HepG2 (cell line): ENCODE results near the gene SEC14L1. TPM values are rescaled to one million over a fixed set of nuclear protein-coding genes. Genes with fewer than 3 reads are reported as not detected.

Source experiments
- ATAC-seq: fragments of 200-7000 bp; cut with Tn5 transposase; 3 replicates; pipeline ENCODE4 v1.9.1; 2020; ENCODE audit warnings: mild to moderate bottlenecking, moderate library complexity
- BruUV-seq: library from RNA; stranded (reverse); fragments of 400-500 nt; replicated peaks from 2 replicates; lab custom pipeline; 2021; lab: Mats Ljungman, UMichigan
- CTCF ChIA-PET: fragments of 300-600 bp; formaldehyde crosslinking; extraction: SDS; loops from one replicate; lab custom pipeline; 2021; ENCODE audit warnings: low total read pairs, inconsistent platforms, low intra/inter-chr PET ratio; lab: Yijun Ruan, JAX
- POLR2A ChIA-PET: fragments of 350-600 bp; sonication (Branson Sonifier 250); formaldehyde crosslinking; loops from one replicate; lab custom pipeline; 2020; ENCODE audit warnings: antibody characterized with exemption, inconsistent platforms; lab: Yijun Ruan, JAX
- DNase-seq: peaks from one replicate; pipeline ENCODE4 v3.0.0-alpha.2; 2015; ENCODE audit warnings: low spot score
- FAIRE-seq: peaks from 3 replicates; lab custom pipeline; 2011; peaks lifted over from hg19 to GRCh38; lab: Jason Lieb, UNC
- H2AFZ ChIP-seq: one replicate; pipeline ENCODE4 v1.6.1; 2011; ENCODE audit warnings: low read length, inconsistent platforms
- H3K27ac ChIP-seq: fragments of 300-600 bp; 3 replicates; pipeline ENCODE4 v1.8.0; 2011; ENCODE audit warnings: mixed run types, mild to moderate bottlenecking, mixed read lengths, low read length, inconsistent platforms; ENCODE audit not compliant: insufficient read depth; ENCODE audit errors: extremely low read length
- H3K27me3 ChIP-seq, 2 experiments: fragments of 200-600 bp in 1 of 2; 2 replicates in 1 of 2; 3 replicates in 1 of 2; pipeline versions ENCODE4 v1.6.0 to v1.8.0; 2011; ENCODE audit warnings: low read length in 2 of 2, mild to moderate bottlenecking in 2 of 2, moderate library complexity in 2 of 2, inconsistent platforms in 1 of 2; ENCODE audit not compliant: insufficient read depth in 2 of 2, control insufficient read depth in 1 of 2
- H3K36me3 ChIP-seq, 2 experiments: fragments of 200-600 bp in 1 of 2; replicated peaks in 1 of 2; 2 replicates in 1 of 2; 3 replicates in 1 of 2; pipeline versions ENCODE4 v1.5.1 to v1.8.0; 2011; ENCODE audit warnings: low read length in 2 of 2, inconsistent platforms in 1 of 2; ENCODE audit not compliant: insufficient read depth in 2 of 2, control insufficient read depth in 1 of 2
- H3K4me1 ChIP-seq: 2 replicates; pipeline ENCODE4 v1.5.1; 2012; ENCODE audit warnings: low read length, inconsistent platforms; ENCODE audit not compliant: insufficient read depth
- H3K4me2 ChIP-seq: 2 replicates; pipeline ENCODE4 v1.6.0; 2011; ENCODE audit warnings: low read depth, low read length, inconsistent platforms
- H3K4me3 ChIP-seq, 3 experiments: fragments of 200-600 bp in 1 of 3; sonication (generic), shearing (Covaris generic) in 1 of 3; replicated peaks in 1 of 3; 2 replicates each; pipeline ENCODE4 v1.5.1; 2011 to 2016; ENCODE audit warnings: low read length in 3 of 3, inconsistent platforms in 2 of 3, low read depth in 2 of 3, mild to moderate bottlenecking in 2 of 3, control low read depth in 1 of 3, mixed read lengths in 1 of 3; ENCODE audit not compliant: insufficient read depth in 1 of 3
- H3K79me2 ChIP-seq: one replicate; pipeline ENCODE4 v1.6.1; 2011; ENCODE audit warnings: low read length, inconsistent platforms; ENCODE audit not compliant: insufficient read depth
- H3K9ac ChIP-seq: 2 replicates; pipeline ENCODE4 v1.6.0; 2011; ENCODE audit warnings: mild to moderate bottlenecking, low read depth, low read length, inconsistent platforms; ENCODE audit not compliant: insufficient read depth
- H3K9me3 ChIP-seq: 2 replicates; pipeline ENCODE4 v1.5.1; 2012; ENCODE audit warnings: mild to moderate bottlenecking, low read length
- H4K20me1 ChIP-seq: 2 replicates; pipeline ENCODE4 v1.6.0; 2011; ENCODE audit warnings: inconsistent platforms, mild to moderate bottlenecking, low read length, moderate library complexity; ENCODE audit not compliant: insufficient read depth
- CEBPB ChIP-seq: IDR thresholded peaks from 2 replicates; pipeline ENCODE4 v1.6.1; 2011; ENCODE audit warnings: low read depth, low read length, improper control_type of control experiment, borderline replicate concordance
- DNMT1 ChIP-seq: sonication (generic); formaldehyde crosslinking; IDR thresholded peaks from 2 replicates; pipeline ENCODE4 v1.5.1; 2020; ENCODE audit warnings: mild to moderate bottlenecking, missing genetic modification reagents
- ELF1 ChIP-seq: sonication (generic); formaldehyde crosslinking; IDR thresholded peaks from 2 replicates; pipeline ENCODE4 v1.4.0; 2020; ENCODE audit warnings: missing genetic modification reagents
- EZH2 ChIP-seq: conservative IDR thresholded peaks from 2 replicates; pipeline ENCODE4 v1.6.1; 2012; ENCODE audit warnings: mild to moderate bottlenecking, low read depth, low read length, moderate library complexity
- MLXIP ChIP-seq: sonication (generic); formaldehyde crosslinking; IDR thresholded peaks from 2 replicates; pipeline ENCODE4 v1.9.0; 2021; ENCODE audit warnings: missing genetic modification reagents, borderline replicate concordance
- REPIN1 ChIP-seq: sonication (generic); formaldehyde crosslinking; IDR thresholded peaks from 2 replicates; pipeline ENCODE4 v1.8.0; 2022; ENCODE audit warnings: missing genetic modification reagents, low read depth, mild to moderate bottlenecking, borderline replicate concordance
- ZNF724P ChIP-seq: sonication (generic); formaldehyde crosslinking; IDR thresholded peaks from 2 replicates; pipeline ENCODE4 v1.8.0; 2022; ENCODE audit warnings: missing genetic modification reagents, borderline replicate concordance
- ZNF75D ChIP-seq: sonication (generic); formaldehyde crosslinking; IDR thresholded peaks from 2 replicates; pipeline ENCODE4 v1.8.1; 2023; ENCODE audit warnings: missing genetic modification reagents, mild to moderate bottlenecking, borderline replicate concordance
- ZNF761 ChIP-seq: sonication (generic); formaldehyde crosslinking; conservative IDR thresholded peaks from 2 replicates; pipeline ENCODE4 v1.4.0; 2020; ENCODE audit warnings: mild to moderate bottlenecking, missing genetic modification reagents
- WGBS: methylation state at CpG from one replicate; pipeline ENCODE4 v1.1.6; 2017; ENCODE audit warnings: low lambda C conversion rate; 5-methylcytosine and 5-hydroxymethylcytosine counted together
- in situ Hi-C: cut with HindIII; loops from 2 replicates; pipeline ENCODE4 v1.10.0; 2017; ENCODE audit warnings: low pct_unique_long_range_greater_than_20kb; ENCODE audit not compliant: extremely low pct_ligation_motif_present
- intact Hi-C: fragments of 100-400 bp; cut with micrococcal nuclease; formaldehyde crosslinking; loops from one replicate; pipeline ENCODE4 v1.10.0; 2022; ENCODE audit not compliant: unreplicated experiment
- polyA plus RNA-seq, 8 experiments: library from polyadenylated mRNA; depleted of rRNA in 3 of 8; stranded (reverse) in 7 of 8; unstranded in 1 of 8; fragments of >200 nt; fragmentation: Illumina TruSeq in 4 of 8; extraction: Trizol in 4 of 8; gene quantifications; 2 replicates each; pipeline versions ENCODE4 v1.2.1 to v1.2.3, GENCODE V29; 2011 to 2016; ENCODE audit warnings: low read depth in 4 of 8, missing spikeins in 1 of 8, mixed read lengths in 1 of 8; ENCODE audit not compliant: insufficient read depth in 1 of 8
- total RNA-seq, 5 experiments: library from RNA; depleted of rRNA; stranded (reverse); fragments of >200 nt; fragmentation: Illumina TruSeq; extraction: Trizol; gene quantifications; 2 replicates each; pipeline ENCODE4 v1.2.3, GENCODE V29; 2016; ENCODE audit warnings: low read depth in 1 of 5
- TF ChIP-seq, protein P1 (sequence below): sonication (generic); formaldehyde crosslinking; IDR thresholded peaks from 2 replicates; pipeline ENCODE4 v1.4.0; 2020; ENCODE audit warnings: missing genetic modification reagents
- TF ChIP-seq, protein P2 (sequence below): sonication (generic); formaldehyde crosslinking; IDR thresholded peaks from 2 replicates; pipeline ENCODE4 v1.5.0; 2020; ENCODE audit warnings: missing genetic modification reagents

Gene SEC14L1
- total and polyA plus RNA-seq, 2 of the 13 experiments (the other 11 are each of a cell fraction or from before 2014, with no cell fraction given): 26.3 to 43.9 TPM

- TF ChIP-seq CEBPB: no peak
- TF ChIP-seq, protein P1, sequence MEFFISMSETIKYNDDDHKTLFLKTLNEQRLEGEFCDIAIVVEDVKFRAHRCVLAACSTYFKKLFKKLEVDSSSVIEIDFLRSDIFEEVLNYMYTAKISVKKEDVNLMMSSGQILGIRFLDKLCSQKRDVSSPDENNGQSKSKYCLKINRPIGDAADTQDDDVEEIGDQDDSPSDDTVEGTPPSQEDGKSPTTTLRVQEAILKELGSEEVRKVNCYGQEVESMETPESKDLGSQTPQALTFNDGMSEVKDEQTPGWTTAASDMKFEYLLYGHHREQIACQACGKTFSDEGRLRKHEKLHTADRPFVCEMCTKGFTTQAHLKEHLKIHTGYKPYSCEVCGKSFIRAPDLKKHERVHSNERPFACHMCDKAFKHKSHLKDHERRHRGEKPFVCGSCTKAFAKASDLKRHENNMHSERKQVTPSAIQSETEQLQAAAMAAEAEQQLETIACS (CRISPR knock-in tag): no peak
- no peak for TF ChIP-seq EZH2
- no peak for TF ChIP-seq DNMT1 (CRISPR knock-in tag)
- TF ChIP-seq MLXIP: no peak
- TF ChIP-seq, all 625 proteins: peak for 0
Measured at GRCh38 chr17:77231076-77231871, 90.5 kb downstream of the SEC14L1 start (continued).

DNA sequence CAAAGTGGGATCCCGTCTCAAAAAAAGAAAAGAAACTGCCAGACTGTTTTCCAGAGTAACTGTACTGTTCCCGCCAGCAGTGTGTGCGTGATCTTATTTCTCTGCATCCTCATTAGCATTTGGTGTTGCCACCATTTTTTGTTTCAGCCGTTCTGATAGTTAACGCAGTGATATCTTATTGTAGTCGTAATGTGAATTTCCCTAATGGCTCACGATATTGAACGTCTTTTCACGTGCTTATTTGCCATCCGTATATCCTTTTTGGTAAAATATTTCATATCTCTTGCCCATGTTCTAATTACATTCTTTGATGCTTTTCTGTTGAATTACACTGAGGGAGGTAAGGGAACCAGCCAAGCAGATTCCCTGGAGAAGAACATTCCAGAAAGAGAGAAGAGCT lies 92.4 kb downstream of the SEC14L1 start:
- H2AFZ ChIP-seq: no peak overlapping the region
- BruUV-seq: TSS peak; percentile 68
- in situ Hi-C loops (loop anchor here (25.0 kb wide), 1 partner anchor 371 kb away; the partner anchor contains the start of gene MGAT5B), intact Hi-C loops (no loop called here)
- no peak overlapping the region for H3K9ac ChIP-seq
- peaks cover 15% of the 10 kb centered on the region for H3K4me1 ChIP-seq
- H3K27ac ChIP-seq: no peak overlapping the region
- H3K4me3 ChIP-seq: no peak overlapping the region
- H3K36me3 ChIP-seq: no peaks in the 10 kb centered on the region
- ATAC-seq (no peak), DNase-seq (no peak), FAIRE-seq (no peak)
- ChIA-PET CTCF (no interaction called here), POLR2A (interaction anchor here (1.7 kb wide), 1 partner anchor 144 kb away, joined by 5 read pairs; no protein-coding TSS in a partner anchor)
- TF ChIP-seq ELF1: no peak
- no peak for TF ChIP-seq ZNF75D (CRISPR knock-in tag)
- TF ChIP-seq, protein P2, sequence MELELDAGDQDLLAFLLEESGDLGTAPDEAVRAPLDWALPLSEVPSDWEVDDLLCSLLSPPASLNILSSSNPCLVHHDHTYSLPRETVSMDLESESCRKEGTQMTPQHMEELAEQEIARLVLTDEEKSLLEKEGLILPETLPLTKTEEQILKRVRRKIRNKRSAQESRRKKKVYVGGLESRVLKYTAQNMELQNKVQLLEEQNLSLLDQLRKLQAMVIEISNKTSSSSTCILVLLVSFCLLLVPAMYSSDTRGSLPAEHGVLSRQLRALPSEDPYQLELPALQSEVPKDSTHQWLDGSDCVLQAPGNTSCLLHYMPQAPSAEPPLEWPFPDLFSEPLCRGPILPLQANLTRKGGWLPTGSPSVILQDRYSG: no peak
- no peak for TF ChIP-seq ZNF724P
- TF ChIP-seq ZNF761: no peak
- TF ChIP-seq REPIN1 (CRISPR knock-in tag): no peak
- no peaks in the 10 kb centered on the region for H3K9me3 ChIP-seq
- no peaks in the 10 kb centered on the region for H4K20me1 ChIP-seq
- 86% methylated on average over 10 of the region's 10 CpGs for whole genome bisulfite sequencing
- no peak overlapping the region for H3K4me2 ChIP-seq
- H3K79me2 ChIP-seq: no peaks in the 10 kb centered on the region
- peaks cover 2 to 17% of the 10 kb centered on the region in 2 experiments; a peak in 3 of 5 replicates for H3K27me3 ChIP-seq
